ENCODE data around the gene SLC4A9.

The SLC4A9 gene

DNA sequence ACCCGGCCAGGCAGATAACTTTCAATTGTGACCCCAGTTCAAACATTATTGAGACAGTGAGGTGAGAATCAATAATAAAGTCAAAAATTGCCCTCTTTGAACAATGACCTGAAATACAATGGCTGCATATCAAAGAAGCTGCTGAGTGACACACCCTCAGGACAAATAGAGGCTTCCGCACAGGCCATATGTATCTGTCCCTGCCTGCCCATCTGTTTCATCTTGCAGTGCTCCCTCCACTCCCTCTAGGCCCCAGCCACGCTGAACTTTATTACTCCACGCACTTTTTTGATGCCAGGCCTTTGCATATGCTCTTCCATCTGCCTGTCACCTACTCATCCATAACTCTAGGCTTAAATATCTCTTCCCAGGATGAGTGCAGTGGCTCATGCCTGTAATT lies 41.2 kb upstream of the SLC4A9 start:
- Histone ChIP-seq H3K9me3 (ENCODE audit: control insufficient read depth, insufficient read depth, low read length) (no peaks in the 10 kb centered on the region), H3K4me2 (ENCODE audit: low read length) (no peak overlapping the region), H3K4me1 (ENCODE audit: control insufficient read depth, low read length) (no peaks in the 10 kb centered on the region), H3K4me3 (ENCODE audit: low read length) (no peak overlapping the region), H4K20me1 (ENCODE audit: control insufficient read depth, insufficient read depth, low read depth, low read length) (no peaks in the 10 kb centered on the region), H3K27ac (ENCODE audit: low read depth, low read length) (no peak overlapping the region), H3K27me3 (ENCODE audit: control insufficient read depth, low read length) (no peaks in the 10 kb centered on the region), H3K9me2 (replicated peaks; ENCODE audit: control insufficient read depth, low read length) (no peaks in the 10 kb centered on the region), H3F3A (ENCODE audit: control insufficient read depth, insufficient read depth) (no peaks in the 10 kb centered on the region), H3K79me2 (ENCODE audit: control insufficient read depth, low read length) (no peaks in the 10 kb centered on the region), H3K36me3 (ENCODE audit: control insufficient read depth, low read length) (no peaks in the 10 kb centered on the region)
- no peak for TF ChIP-seq EZH2phosphoT487 (IDR thresholded peaks at IDR 0.05; ENCODE audit: borderline replicate concordance, low read length)
- TF ChIP-seq, protein P1, sequence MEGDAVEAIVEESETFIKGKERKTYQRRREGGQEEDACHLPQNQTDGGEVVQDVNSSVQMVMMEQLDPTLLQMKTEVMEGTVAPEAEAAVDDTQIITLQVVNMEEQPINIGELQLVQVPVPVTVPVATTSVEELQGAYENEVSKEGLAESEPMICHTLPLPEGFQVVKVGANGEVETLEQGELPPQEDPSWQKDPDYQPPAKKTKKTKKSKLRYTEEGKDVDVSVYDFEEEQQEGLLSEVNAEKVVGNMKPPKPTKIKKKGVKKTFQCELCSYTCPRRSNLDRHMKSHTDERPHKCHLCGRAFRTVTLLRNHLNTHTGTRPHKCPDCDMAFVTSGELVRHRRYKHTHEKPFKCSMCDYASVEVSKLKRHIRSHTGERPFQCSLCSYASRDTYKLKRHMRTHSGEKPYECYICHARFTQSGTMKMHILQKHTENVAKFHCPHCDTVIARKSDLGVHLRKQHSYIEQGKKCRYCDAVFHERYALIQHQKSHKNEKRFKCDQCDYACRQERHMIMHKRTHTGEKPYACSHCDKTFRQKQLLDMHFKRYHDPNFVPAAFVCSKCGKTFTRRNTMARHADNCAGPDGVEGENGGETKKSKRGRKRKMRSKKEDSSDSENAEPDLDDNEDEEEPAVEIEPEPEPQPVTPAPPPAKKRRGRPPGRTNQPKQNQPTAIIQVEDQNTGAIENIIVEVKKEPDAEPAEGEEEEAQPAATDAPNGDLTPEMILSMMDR (IDR thresholded peaks at IDR 0.05; ENCODE audit: low read depth, low read length, poor library complexity, severe bottlenecking), result no peak

DNA sequence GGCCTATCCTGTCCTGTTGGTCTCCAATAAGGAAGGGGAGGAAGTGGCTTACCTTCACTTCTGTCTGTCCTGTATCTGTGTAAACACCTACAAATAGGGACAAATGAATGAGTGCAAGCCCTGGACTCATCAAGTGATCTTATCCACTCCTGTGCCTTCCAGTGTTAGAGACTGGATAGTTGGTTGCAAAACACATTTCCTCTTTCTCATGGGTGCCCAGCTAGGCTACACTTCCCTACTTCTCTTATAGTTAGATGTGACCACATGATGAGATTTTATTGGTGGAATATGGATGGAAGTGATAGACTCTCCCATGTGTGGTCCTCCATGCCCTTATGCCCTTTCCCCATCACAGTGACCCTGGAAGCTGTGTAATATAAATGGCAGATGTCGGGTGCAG lies 40.2 kb upstream of the SLC4A9 start:
- Histone ChIP-seq H3K9me2 (replicated peaks; ENCODE audit: control insufficient read depth, low read length) (no peaks in the 10 kb centered on the region), H3K27me3 (ENCODE audit: control insufficient read depth, low read length) (no peaks in the 10 kb centered on the region), H3K9me3 (ENCODE audit: control insufficient read depth, insufficient read depth, low read length) (no peaks in the 10 kb centered on the region), H3K36me3 (ENCODE audit: control insufficient read depth, low read length) (no peaks in the 10 kb centered on the region), H3K79me2 (ENCODE audit: control insufficient read depth, low read length) (no peaks in the 10 kb centered on the region), H3F3A (ENCODE audit: control insufficient read depth, insufficient read depth) (no peaks in the 10 kb centered on the region), H4K20me1 (ENCODE audit: control insufficient read depth, insufficient read depth, low read depth, low read length) (no peaks in the 10 kb centered on the region), H3K27ac (ENCODE audit: low read depth, low read length) (no peak overlapping the region), H3K4me2 (ENCODE audit: low read length) (no peak overlapping the region), H3K4me3 (ENCODE audit: low read length) (no peak overlapping the region), H3K4me1 (ENCODE audit: control insufficient read depth, low read length) (no peaks in the 10 kb centered on the region)
- no peak for TF ChIP-seq EZH2phosphoT487 (IDR thresholded peaks at IDR 0.05; ENCODE audit: borderline replicate concordance, low read length)
- TF ChIP-seq, protein P1 (IDR thresholded peaks at IDR 0.05; ENCODE audit: low read depth, low read length, poor library complexity, severe bottlenecking), result no peak

DNA sequence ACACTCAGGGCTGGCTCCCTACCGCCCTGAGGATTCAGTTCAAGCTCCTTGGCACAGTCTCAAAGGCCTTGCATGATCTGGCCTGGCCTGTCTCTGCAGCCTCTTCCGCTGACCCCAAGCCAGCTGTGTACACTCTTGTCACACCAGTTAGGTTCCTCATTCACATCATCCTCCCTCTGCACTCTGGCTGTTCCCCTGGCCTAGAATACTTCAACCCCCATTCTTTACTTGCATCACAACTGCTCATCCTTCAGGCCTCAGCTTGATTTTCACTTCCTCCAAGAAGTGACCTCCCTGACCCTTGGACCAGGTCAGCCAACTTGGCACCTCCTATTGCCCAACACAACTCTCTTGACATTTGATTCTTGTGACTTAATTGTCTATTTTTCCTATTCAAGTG lies 38.2 kb upstream of the SLC4A9 start:
- no peaks in the 10 kb centered on the region for H3K4me1 ChIP-seq (ENCODE audit: control insufficient read depth, low read length)
- no peak overlapping the region for H3K4me3 ChIP-seq (ENCODE audit: low read length)
- H3K27me3 ChIP-seq (ENCODE audit: control insufficient read depth, low read length), result peaks cover 3% of the 10 kb centered on the region; the same call in 1 of the 2 replicates
- TF ChIP-seq EZH2phosphoT487 (IDR thresholded peaks at IDR 0.05; ENCODE audit: borderline replicate concordance, low read length), result no peak
- TF ChIP-seq, protein P1 (IDR thresholded peaks at IDR 0.05; ENCODE audit: low read depth, low read length, poor library complexity, severe bottlenecking), result no peak
- no peaks in the 10 kb centered on the region for H4K20me1 ChIP-seq (ENCODE audit: control insufficient read depth, insufficient read depth, low read depth, low read length)
- H3K36me3 ChIP-seq (ENCODE audit: control insufficient read depth, low read length), result no peaks in the 10 kb centered on the region
- H3K4me2 ChIP-seq (ENCODE audit: low read length), result no peak overlapping the region
- H3K9me2 ChIP-seq (replicated peaks; ENCODE audit: control insufficient read depth, low read length), result no peaks in the 10 kb centered on the region
- H3F3A ChIP-seq (ENCODE audit: control insufficient read depth, insufficient read depth), result no peaks in the 10 kb centered on the region
- no peaks in the 10 kb centered on the region for H3K79me2 ChIP-seq (ENCODE audit: control insufficient read depth, low read length)
- no peak overlapping the region for H3K27ac ChIP-seq (ENCODE audit: low read depth, low read length)
- H3K9me3 ChIP-seq (ENCODE audit: control insufficient read depth, insufficient read depth, low read length), result no peaks in the 10 kb centered on the region
